Sigmoid colon (tissue), 7 donors: ENCODE data around the gene OMG. TPM values are rescaled to one million over a fixed set of nuclear protein-coding genes. Genes with fewer than 3 reads are reported as not detected.
A peak's percentile ranks its signal among the peaks of the same experiment; 100 is the strongest.

Source experiments
- DNase-seq: peaks from one replicate; pipeline ENCODE4 v3.0.0-alpha.2; 2019
- H3K27ac ChIP-seq, 4 donors: fragments of 200-600 bp; sonication (generic); one replicate each; pipeline ENCODE4 v1.5.1; 2016 to 2019; ENCODE audit warnings: mild to moderate bottlenecking in 1 of 4
- H3K27me3 ChIP-seq, 3 donors: fragments of 200-600 bp; sonication (generic); one replicate each; pipeline ENCODE4 v1.5.1; 2019; ENCODE audit warnings: mild to moderate bottlenecking in 1 of 3
- H3K36me3 ChIP-seq, 4 donors: fragments of 200-600 bp; sonication (generic); one replicate each; pipeline ENCODE4 v1.5.1; 2016 to 2019
- H3K4me1 ChIP-seq, 4 donors: fragments of 200-600 bp; sonication (generic); one replicate each; pipeline ENCODE4 v1.5.1; 2017 to 2019
- H3K4me3 ChIP-seq, 4 donors: fragments of 200-600 bp; sonication (generic); one replicate each; pipeline ENCODE4 v1.5.1; 2017 to 2019; ENCODE audit warnings: mild to moderate bottlenecking in 2 of 4, moderate library complexity in 1 of 4
- H3K9me3 ChIP-seq, 4 donors: fragments of 200-600 bp in 3 of 4; sonication (generic) in 3 of 4; one replicate each; pipeline versions ENCODE4 v1.5.1 to v1.6.1; 2013 to 2019
- EP300 ChIP-seq, 4 donors: sonication (generic); formaldehyde crosslinking; IDR thresholded peaks; one replicate each; pipeline ENCODE4 v1.6.1; 2017; ENCODE audit warnings: antibody characterized with exemption in 4 of 4
- POLR2A ChIP-seq, 2 donors: fragments of 450-650 bp; IDR thresholded peaks; one replicate each; pipeline ENCODE4 v1.6.1; 2016; ENCODE audit warnings: antibody characterized with exemption in 2 of 2, mild to moderate bottlenecking in 2 of 2, moderate library complexity in 2 of 2
- POLR2AphosphoS5 ChIP-seq, 4 donors: sonication (generic); formaldehyde crosslinking; IDR thresholded peaks; one replicate each; pipeline ENCODE4 v1.6.1; 2017; ENCODE audit warnings: antibody characterized with exemption in 4 of 4
- WGBS, 2 donors: extraction: QIAGEN DNeasy Blood & Tissue Kit; methylation state at CpG; one replicate each; pipeline ENCODE4 v1.1.7; 2013; 5-methylcytosine and 5-hydroxymethylcytosine counted together
- intact Hi-C: fragments of 100-400 bp; cut with DNase I; formaldehyde crosslinking; loops from one replicate; pipeline ENCODE4 v1.15.1; 2023
- polyA plus RNA-seq, 3 donors: library from polyadenylated mRNA; stranded (reverse); fragments of 200-250 nt; gene quantifications; one replicate each; pipeline ENCODE4 v1.2.3, GENCODE V29; 2013
- total RNA-seq, 4 donors: library from RNA; depleted of rRNA; stranded (reverse); fragments of >200 nt; gene quantifications; one replicate each; pipeline ENCODE4 v1.1.0, GENCODE V29; 2016
- TF ChIP-seq, protein P1 (sequence below), 4 experiments: fragments of 450-650 bp in 3 of 4; fragments of 200-600 bp in 1 of 4; IDR thresholded peaks; one replicate each; pipeline ENCODE4 v1.5.1; 2016 to 2019; ENCODE audit warnings: antibody characterized with exemption in 4 of 4, mild to moderate bottlenecking in 3 of 4, moderate library complexity in 2 of 4
- donor health status: healthy with polysubstance abuse.
- donor health status: Bipolar disorder and iron deficiency.
- donor health status: healthy.

OMG gene
- total and polyA plus RNA-seq, 7 donors: 0.64 to 5.4 (median 1.9) TPM; not detected in 3

GRCh38 chr17:31279401-31279800 lies 17.6 kb downstream of the OMG start:
- TF ChIP-seq, protein P1, sequence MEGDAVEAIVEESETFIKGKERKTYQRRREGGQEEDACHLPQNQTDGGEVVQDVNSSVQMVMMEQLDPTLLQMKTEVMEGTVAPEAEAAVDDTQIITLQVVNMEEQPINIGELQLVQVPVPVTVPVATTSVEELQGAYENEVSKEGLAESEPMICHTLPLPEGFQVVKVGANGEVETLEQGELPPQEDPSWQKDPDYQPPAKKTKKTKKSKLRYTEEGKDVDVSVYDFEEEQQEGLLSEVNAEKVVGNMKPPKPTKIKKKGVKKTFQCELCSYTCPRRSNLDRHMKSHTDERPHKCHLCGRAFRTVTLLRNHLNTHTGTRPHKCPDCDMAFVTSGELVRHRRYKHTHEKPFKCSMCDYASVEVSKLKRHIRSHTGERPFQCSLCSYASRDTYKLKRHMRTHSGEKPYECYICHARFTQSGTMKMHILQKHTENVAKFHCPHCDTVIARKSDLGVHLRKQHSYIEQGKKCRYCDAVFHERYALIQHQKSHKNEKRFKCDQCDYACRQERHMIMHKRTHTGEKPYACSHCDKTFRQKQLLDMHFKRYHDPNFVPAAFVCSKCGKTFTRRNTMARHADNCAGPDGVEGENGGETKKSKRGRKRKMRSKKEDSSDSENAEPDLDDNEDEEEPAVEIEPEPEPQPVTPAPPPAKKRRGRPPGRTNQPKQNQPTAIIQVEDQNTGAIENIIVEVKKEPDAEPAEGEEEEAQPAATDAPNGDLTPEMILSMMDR (IDR thresholded peaks at IDR 0.05): no peak
- TF ChIP-seq EP300 (IDR thresholded peaks at IDR 0.05): no peak
- no peak for TF ChIP-seq POLR2A (IDR thresholded peaks at IDR 0.05)
- no peak for TF ChIP-seq POLR2AphosphoS5 (IDR thresholded peaks at IDR 0.05)
- intact Hi-C loops: no loop called here
- no peaks in the 10 kb centered on the region for H3K27me3 ChIP-seq
- H3K36me3 ChIP-seq: peaks cover 0 to 14% (median 3%) of the 10 kb centered on the region in 4 donors
- no peak for DNase-seq
- H3K4me3 ChIP-seq: no peak overlapping the region
- 98 to 99% methylated on average over 2 of the region's 2 CpGs for WGBS, 2 donors
- no peak overlapping the region for H3K27ac ChIP-seq
- peaks cover 0 to 2% (median 0%) of the 10 kb centered on the region in 4 donors for H3K4me1 ChIP-seq
- no peaks in the 10 kb centered on the region for H3K9me3 ChIP-seq

GRCh38 chr17:31275116-31275515 lies 21.9 kb downstream of the OMG start:
- H3K27ac ChIP-seq: no peak overlapping the region
- TF ChIP-seq POLR2A (IDR thresholded peaks at IDR 0.05) (no peak), EP300 (IDR thresholded peaks at IDR 0.05) (no peak), POLR2AphosphoS5 (IDR thresholded peaks at IDR 0.05) (no peak)
- TF ChIP-seq, protein P1 (IDR thresholded peaks at IDR 0.05): no peak
- no peaks in the 10 kb centered on the region for H3K9me3 ChIP-seq
- no peak overlapping the region for H3K4me3 ChIP-seq
- intact Hi-C loops: no loop called here
- H3K36me3 ChIP-seq: peaks cover 0 to 23% (median 3%) of the 10 kb centered on the region in 4 donors
- WGBS, 2 donors: 92 to 98% methylated on average over 1 of the region's 1 CpG
- H3K4me1 ChIP-seq: peaks cover 0 to 20% (median 7%) of the 10 kb centered on the region in 4 donors
- no peak for DNase-seq
- no peaks in the 10 kb centered on the region for H3K27me3 ChIP-seq

DNA sequence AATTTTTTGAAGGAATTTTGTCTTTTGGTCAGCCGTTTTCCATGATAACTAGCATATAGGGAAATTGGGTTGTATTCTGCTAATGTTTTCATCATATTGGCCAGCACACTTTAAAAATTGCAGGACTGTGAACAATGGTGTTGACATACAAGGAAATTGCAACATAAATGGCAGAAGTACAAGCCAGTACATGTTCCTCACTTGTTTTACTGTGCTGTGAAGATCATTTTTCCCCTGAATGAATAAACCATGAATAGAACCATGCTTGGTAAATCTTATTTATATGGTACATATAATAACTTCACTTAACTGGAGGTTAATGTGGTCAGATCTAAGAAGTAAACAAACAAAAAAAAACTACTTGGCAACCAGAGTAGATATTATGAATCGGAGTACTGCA lies 22.8 kb downstream of the OMG start:
- no peak overlapping the region for H3K4me3 ChIP-seq
- H3K4me1 ChIP-seq: peaks cover 0 to 28% (median 14%) of the 10 kb centered on the region in 4 donors
- peak overlapping the region in 2 of 4 donors; percentile 5 to 16 for H3K27ac ChIP-seq
- no peaks in the 10 kb centered on the region for H3K9me3 ChIP-seq
- peaks cover 0 to 26% (median 3%) of the 10 kb centered on the region in 4 donors for H3K36me3 ChIP-seq
- peak in 1 of 4 donors; percentile 60 for TF ChIP-seq POLR2AphosphoS5 (IDR thresholded peaks at IDR 0.05)
- TF ChIP-seq, protein P1 (IDR thresholded peaks at IDR 0.05): no peak
- no peaks in the 10 kb centered on the region for H3K27me3 ChIP-seq
- intact Hi-C loops: no loop called here
- 81 to 83% methylated on average over 2 of the region's 2 CpGs for WGBS, 2 donors
- no peak for DNase-seq

DNA sequence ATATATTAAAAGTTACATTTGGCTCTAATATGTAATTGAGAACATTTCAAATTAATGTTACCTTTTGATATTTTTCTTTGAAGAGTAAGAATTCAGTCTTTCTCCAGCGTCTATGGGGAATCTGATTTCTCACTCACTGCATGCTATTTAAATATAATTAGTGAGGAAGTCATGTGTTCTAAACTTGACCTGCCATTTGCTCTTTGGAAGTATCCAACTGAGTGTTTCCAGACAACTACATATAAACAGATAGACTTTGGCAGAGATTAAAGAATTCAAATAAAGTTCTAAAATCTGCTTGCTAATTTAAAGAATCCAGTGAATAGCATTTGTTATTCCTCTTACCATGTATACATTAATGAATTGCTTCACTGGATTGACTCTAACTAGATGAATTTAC lies 23.5 kb downstream of the OMG start:
- Histone ChIP-seq H3K27ac (peak overlapping the region in 1 of 4 donors; percentile 16), H3K4me1 (peaks cover 0 to 32% (median 17%) of the 10 kb centered on the region in 4 donors), H3K27me3 (no peaks in the 10 kb centered on the region), H3K9me3 (no peaks in the 10 kb centered on the region), H3K36me3 (peaks cover 0 to 26% (median 3%) of the 10 kb centered on the region in 4 donors), H3K4me3 (no peak overlapping the region)
- DNase-seq: no peak
- WGBS, 2 donors: 81 to 84% methylated on average over 1 of the region's 1 CpG
- intact Hi-C loops: no loop called here
- TF ChIP-seq POLR2A (IDR thresholded peaks at IDR 0.05) (no peak), EP300 (IDR thresholded peaks at IDR 0.05) (no peak), POLR2AphosphoS5 (IDR thresholded peaks at IDR 0.05) (no peak)
- TF ChIP-seq, protein P1 (IDR thresholded peaks at IDR 0.05): no peak

DNA sequence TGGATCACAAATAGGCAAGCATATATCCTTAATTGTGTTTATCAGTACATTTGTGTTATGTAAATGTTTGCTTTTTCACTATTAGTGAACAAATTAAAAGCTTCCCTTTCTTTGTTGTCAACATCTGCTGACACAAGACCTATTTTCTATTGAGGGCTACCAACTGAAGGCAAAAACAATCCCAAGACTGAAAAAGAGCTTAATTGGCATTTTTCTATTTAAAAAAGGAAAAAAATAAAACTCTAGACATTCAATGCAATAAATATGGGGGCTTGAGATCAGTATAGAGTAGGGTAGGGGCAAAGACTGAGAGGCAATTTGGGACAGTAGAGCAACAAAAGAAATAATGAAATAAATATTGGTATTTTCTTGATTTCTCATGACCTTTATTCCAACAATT lies 24.2 kb downstream of the OMG start:
- DNase-seq: no peak
- H3K36me3 ChIP-seq: peaks cover 0 to 25% (median 3%) of the 10 kb centered on the region in 4 donors
- peaks cover 0 to 37% (median 17%) of the 10 kb centered on the region in 4 donors for H3K4me1 ChIP-seq
- H3K4me3 ChIP-seq: no peak overlapping the region
- H3K27ac ChIP-seq: no peak overlapping the region
- no peaks in the 10 kb centered on the region for H3K27me3 ChIP-seq
- H3K9me3 ChIP-seq: no peaks in the 10 kb centered on the region
- intact Hi-C loops: no loop called here
- TF ChIP-seq POLR2AphosphoS5 (IDR thresholded peaks at IDR 0.05) (no peak), EP300 (IDR thresholded peaks at IDR 0.05) (no peak), POLR2A (IDR thresholded peaks at IDR 0.05) (no peak)
- TF ChIP-seq, protein P1 (IDR thresholded peaks at IDR 0.05): no peak
